ENCODE results near the gene CLPTM1. TPM values are rescaled to one million over a fixed set of nuclear protein-coding genes. Genes with fewer than 3 reads are reported as not detected.

Gene CLPTM1
- total and polyA plus RNA-seq, 2 of the 8 experiments (the other 6 are each of a cell fraction or from before 2014, with no cell fraction given): 84.8 to 108 TPM

DNA sequence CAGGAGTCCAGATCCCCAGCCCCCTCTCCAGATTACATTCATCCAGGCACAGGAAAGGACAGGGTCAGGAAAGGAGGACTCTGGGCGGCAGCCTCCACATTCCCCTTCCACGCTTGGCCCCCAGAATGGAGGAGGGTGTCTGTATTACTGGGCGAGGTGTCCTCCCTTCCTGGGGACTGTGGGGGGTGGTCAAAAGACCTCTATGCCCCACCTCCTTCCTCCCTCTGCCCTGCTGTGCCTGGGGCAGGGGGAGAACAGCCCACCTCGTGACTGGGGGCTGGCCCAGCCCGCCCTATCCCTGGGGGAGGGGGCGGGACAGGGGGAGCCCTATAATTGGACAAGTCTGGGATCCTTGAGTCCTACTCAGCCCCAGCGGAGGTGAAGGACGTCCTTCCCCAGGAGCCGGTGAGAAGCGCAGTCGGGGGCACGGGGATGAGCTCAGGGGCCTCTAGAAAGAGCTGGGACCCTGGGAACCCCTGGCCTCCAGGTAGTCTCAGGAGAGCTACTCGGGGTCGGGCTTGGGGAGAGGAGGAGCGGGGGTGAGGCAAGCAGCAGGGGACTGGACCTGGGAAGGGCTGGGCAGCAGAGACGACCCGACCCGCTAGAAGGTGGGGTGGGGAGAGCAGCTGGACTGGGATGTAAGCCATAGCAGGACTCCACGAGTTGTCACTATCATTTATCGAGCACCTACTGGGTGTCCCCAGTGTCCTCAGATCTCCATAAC, 49.6 kb upstream of the CLPTM1 start, which contains the start of gene APOE (continued):
- no peak for TF ChIP-seq YY1 (IDR thresholded peaks at IDR 0.05; ENCODE audit: low read depth, low read length)
- TF ChIP-seq CEBPB (IDR thresholded peaks at IDR 0.05; ENCODE audit: low read depth, low read length): no peak
- TF ChIP-seq CBX5 (IDR thresholded peaks at IDR 0.05; ENCODE audit: low read depth, low read length): no peak
- TF ChIP-seq POLR2A (IDR thresholded peaks at IDR 0.05; ENCODE audit: control extremely low read depth in 1 of 2, low read depth in 2 of 2, low read length in 2 of 2): peak in 1 of 2 experiments; percentile 92; a peak in 2 of 3 replicates
- TF ChIP-seq RBBP5 (IDR thresholded peaks at IDR 0.05; ENCODE audit: borderline replicate concordance, low read depth, low read length): no peak
- TF ChIP-seq CHD2 (IDR thresholded peaks at IDR 0.05; ENCODE audit: low read length): no peak; the same call in 1 of the 2 replicates
- no peak for TF ChIP-seq EP300 (IDR thresholded peaks at IDR 0.05; ENCODE audit: borderline replicate concordance in 1 of 2, low read depth in 2 of 2, low read length in 2 of 2)
- no peak for TF ChIP-seq SRF (IDR thresholded peaks at IDR 0.05; ENCODE audit: low read depth, low read length)
- TF ChIP-seq CHD1 (IDR thresholded peaks at IDR 0.05; ENCODE audit: low read depth, low read length): no peak
- no peak for TF ChIP-seq HDAC6 (IDR thresholded peaks at IDR 0.05; ENCODE audit: low read depth, low read length)
- no peak for TF ChIP-seq BCL11A (IDR thresholded peaks at IDR 0.05; ENCODE audit: low read depth in 2 of 2, low read length in 2 of 2)
- TF ChIP-seq KDM5A (IDR thresholded peaks at IDR 0.05; ENCODE audit: low read length): no peak
- TF ChIP-seq SP4 (IDR thresholded peaks at IDR 0.05; ENCODE audit: low read length): no peak
- TF ChIP-seq TAF1 (IDR thresholded peaks at IDR 0.05; ENCODE audit: low read depth, low read length): peak; percentile 84
- no peak for TF ChIP-seq CBX8 (IDR thresholded peaks at IDR 0.05; ENCODE audit: borderline replicate concordance, low read depth, low read length)
- TF ChIP-seq, protein P1, sequence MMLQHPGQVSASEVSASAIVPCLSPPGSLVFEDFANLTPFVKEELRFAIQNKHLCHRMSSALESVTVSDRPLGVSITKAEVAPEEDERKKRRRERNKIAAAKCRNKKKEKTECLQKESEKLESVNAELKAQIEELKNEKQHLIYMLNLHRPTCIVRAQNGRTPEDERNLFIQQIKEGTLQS (IDR thresholded peaks at IDR 0.05; ENCODE audit: insufficient read depth, low read depth, low read length): no peak
- TF ChIP-seq EZH2 (IDR thresholded peaks at IDR 0.05; ENCODE audit: low read depth, low read length, severe bottlenecking): no peak
- peak; percentile 94 for TF ChIP-seq TBP (IDR thresholded peaks at IDR 0.05; ENCODE audit: low read depth, low read length)
- no peak for TF ChIP-seq CTBP2 (IDR thresholded peaks at IDR 0.05; ENCODE audit: borderline replicate concordance, insufficient read depth, insufficient read length, low read length)
- no peak for TF ChIP-seq SIX5 (IDR thresholded peaks at IDR 0.05; ENCODE audit: low read depth, low read length)
- TF ChIP-seq MAFK (IDR thresholded peaks at IDR 0.05; ENCODE audit: low read depth, low read length): no peak
- no peak for TF ChIP-seq RNF2 (IDR thresholded peaks at IDR 0.05; ENCODE audit: borderline replicate concordance, low read depth, low read length, missing control alignments, poor library complexity, severe bottlenecking)
- no peak for TF ChIP-seq RFX5 (IDR thresholded peaks at IDR 0.05; ENCODE audit: borderline replicate concordance, low read depth, low read length)
- no peak for TF ChIP-seq RAD21 (IDR thresholded peaks at IDR 0.05 in 1 of 2, conservative IDR thresholded peaks at IDR 0.05 in 1 of 2; ENCODE audit: low read depth in 2 of 2, low read length in 2 of 2)
- TF ChIP-seq CREB1 (IDR thresholded peaks at IDR 0.05): no peak
